ENCODE data around the gene NAV2. TPM values are rescaled to one million over a fixed set of nuclear protein-coding genes. Genes with fewer than 3 reads are reported as not detected.

NAV2 gene
- total RNA-seq, 1 donor from 2014 or later: 9.6 TPM

DNA sequence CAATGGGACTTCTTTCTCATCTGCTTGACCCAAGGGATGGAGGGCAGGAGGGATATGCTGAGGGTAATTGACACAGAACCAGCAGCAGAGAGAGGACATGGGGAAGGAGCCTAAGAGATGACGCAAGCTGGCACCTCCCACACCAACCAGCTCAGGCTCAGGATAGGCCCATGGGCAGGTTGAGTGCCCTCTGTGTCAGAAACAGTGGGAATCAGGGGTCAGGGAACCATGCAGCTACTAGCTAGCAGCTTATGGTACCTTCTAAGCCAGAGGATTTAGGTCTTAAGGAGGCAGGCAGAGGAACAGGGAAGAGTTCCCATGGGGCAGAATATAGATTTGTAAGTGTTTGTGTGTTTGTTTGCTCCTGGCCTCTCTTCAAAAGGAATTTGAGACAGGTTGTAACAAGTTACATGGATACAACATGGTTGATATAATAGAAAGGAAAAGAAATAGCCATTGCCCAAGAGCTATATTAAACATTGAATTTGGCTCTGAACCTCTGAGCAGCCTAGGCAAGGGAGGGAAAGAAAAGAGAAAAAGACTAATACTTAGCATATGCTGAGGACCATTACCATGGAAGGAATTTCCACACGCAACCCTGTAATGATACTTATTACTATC is 39.9 kb upstream of the NAV2 start:
- H3K36me3 ChIP-seq: no peaks in the 10 kb centered on the region
- no peak overlapping the region for H3K9ac ChIP-seq
- no peaks in the 10 kb centered on the region for H3K27me3 ChIP-seq
- H3F3A ChIP-seq (ENCODE audit: low read depth): no peaks in the 10 kb centered on the region
- Mint-ChIP-seq H3K4me3 (no peak overlapping the region), H3K27me3 (ENCODE audit: insufficient read depth, low read depth) (peaks cover 2% of the 10 kb centered on the region), H3K27ac (peak overlapping the region; percentile 17), H3K4me1 (peaks cover 69% of the 10 kb centered on the region), H3K36me3 (no peaks in the 10 kb centered on the region), H3K9me3 (no peaks in the 10 kb centered on the region)
- H3K9me3 ChIP-seq (ENCODE audit: low read depth): no peaks in the 10 kb centered on the region
- H3K4me2 ChIP-seq: no peak overlapping the region
- no peak for DNase-seq (ENCODE audit: low spot score)
- H3K79me2 ChIP-seq (ENCODE audit: low read depth): no peaks in the 10 kb centered on the region
- H4K20me1 ChIP-seq (ENCODE audit: low read depth): no peaks in the 10 kb centered on the region
- TF ChIP-seq EZH2phosphoT487 (IDR thresholded peaks at IDR 0.05) (no peak), EZH2 (IDR thresholded peaks at IDR 0.05) (no peak)
- TF ChIP-seq, protein P1, sequence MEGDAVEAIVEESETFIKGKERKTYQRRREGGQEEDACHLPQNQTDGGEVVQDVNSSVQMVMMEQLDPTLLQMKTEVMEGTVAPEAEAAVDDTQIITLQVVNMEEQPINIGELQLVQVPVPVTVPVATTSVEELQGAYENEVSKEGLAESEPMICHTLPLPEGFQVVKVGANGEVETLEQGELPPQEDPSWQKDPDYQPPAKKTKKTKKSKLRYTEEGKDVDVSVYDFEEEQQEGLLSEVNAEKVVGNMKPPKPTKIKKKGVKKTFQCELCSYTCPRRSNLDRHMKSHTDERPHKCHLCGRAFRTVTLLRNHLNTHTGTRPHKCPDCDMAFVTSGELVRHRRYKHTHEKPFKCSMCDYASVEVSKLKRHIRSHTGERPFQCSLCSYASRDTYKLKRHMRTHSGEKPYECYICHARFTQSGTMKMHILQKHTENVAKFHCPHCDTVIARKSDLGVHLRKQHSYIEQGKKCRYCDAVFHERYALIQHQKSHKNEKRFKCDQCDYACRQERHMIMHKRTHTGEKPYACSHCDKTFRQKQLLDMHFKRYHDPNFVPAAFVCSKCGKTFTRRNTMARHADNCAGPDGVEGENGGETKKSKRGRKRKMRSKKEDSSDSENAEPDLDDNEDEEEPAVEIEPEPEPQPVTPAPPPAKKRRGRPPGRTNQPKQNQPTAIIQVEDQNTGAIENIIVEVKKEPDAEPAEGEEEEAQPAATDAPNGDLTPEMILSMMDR (IDR thresholded peaks at IDR 0.05): no peak
- no peak overlapping the region for H3K27ac ChIP-seq
- no peak overlapping the region for H2AFZ ChIP-seq (replicated peaks)
- no peak overlapping the region for H3K4me3 ChIP-seq
- peaks cover 28% of the 10 kb centered on the region for H3K4me1 ChIP-seq

- H3K36me3 Mint-ChIP-seq: no peaks in the 10 kb centered on the region
- TF ChIP-seq, protein P1 (IDR thresholded peaks at IDR 0.05): no peak
- peaks cover 2% of the 10 kb centered on the region for H3K27me3 Mint-ChIP-seq (ENCODE audit: insufficient read depth, low read depth)
- H3K4me3 Mint-ChIP-seq: no peak overlapping the region
- H3K27ac Mint-ChIP-seq: peak overlapping the region; percentile 91
- no peaks in the 10 kb centered on the region for H3K9me3 ChIP-seq (ENCODE audit: low read depth)
- H3K9ac ChIP-seq: no peak overlapping the region
- no peaks in the 10 kb centered on the region for H3K79me2 ChIP-seq (ENCODE audit: low read depth)
- no peak overlapping the region for H3K27ac ChIP-seq
- H3K9me3 Mint-ChIP-seq: no peaks in the 10 kb centered on the region
- H2AFZ ChIP-seq (replicated peaks): peak overlapping the region; percentile 66
- H3K27me3 ChIP-seq: no peaks in the 10 kb centered on the region
- H3K4me1 Mint-ChIP-seq: peaks cover 80% of the 10 kb centered on the region
- peak overlapping the region; percentile 14 for H3K4me2 ChIP-seq
- no peak overlapping the region for H3K4me3 ChIP-seq
- H3F3A ChIP-seq (ENCODE audit: low read depth): peaks cover 3% of the 10 kb centered on the region
- no peaks in the 10 kb centered on the region for H4K20me1 ChIP-seq (ENCODE audit: low read depth)
- no peaks in the 10 kb centered on the region for H3K36me3 ChIP-seq
- peak; percentile 77 for DNase-seq (ENCODE audit: low spot score)
- peaks cover 28% of the 10 kb centered on the region for H3K4me1 ChIP-seq
Observed at GRCh38 chr11:19673924-19674729, 38.5 kb upstream of the NAV2 start.

GRCh38 chr11:19674836-19675235 is 37.8 kb upstream of the NAV2 start:
- no peak for TF ChIP-seq EZH2 (IDR thresholded peaks at IDR 0.05)
- no peak for TF ChIP-seq EZH2phosphoT487 (IDR thresholded peaks at IDR 0.05)
- TF ChIP-seq, protein P1 (IDR thresholded peaks at IDR 0.05): no peak
- H3K27me3 Mint-ChIP-seq (ENCODE audit: insufficient read depth, low read depth): peaks cover 2% of the 10 kb centered on the region
- no peak for DNase-seq (ENCODE audit: low spot score)
- Histone ChIP-seq H3K79me2 (ENCODE audit: low read depth) (no peaks in the 10 kb centered on the region), H3K27ac (no peak overlapping the region), H2AFZ (replicated peaks) (no peak overlapping the region), H4K20me1 (ENCODE audit: low read depth) (no peaks in the 10 kb centered on the region), H3K4me1 (peaks cover 28% of the 10 kb centered on the region), H3K27me3 (no peaks in the 10 kb centered on the region), H3F3A (ENCODE audit: low read depth) (peaks cover 3% of the 10 kb centered on the region), H3K4me3 (no peak overlapping the region), H3K4me2 (no peak overlapping the region), H3K9me3 (ENCODE audit: low read depth) (no peaks in the 10 kb centered on the region), H3K36me3 (no peaks in the 10 kb centered on the region), H3K9ac (no peak overlapping the region)
- no peak overlapping the region for H3K4me3 Mint-ChIP-seq
- H3K27ac Mint-ChIP-seq: peak overlapping the region; percentile 91
- no peaks in the 10 kb centered on the region for H3K9me3 Mint-ChIP-seq
- no peaks in the 10 kb centered on the region for H3K36me3 Mint-ChIP-seq
- peaks cover 84% of the 10 kb centered on the region for H3K4me1 Mint-ChIP-seq

Data from neural progenitor cell (in vitro differentiated cells).